Subcutaneous abdominal adipose tissue (tissue), 5 donors: ENCODE data around the gene CLCNKB.

Experiments used
- H3K27ac ChIP-seq: one replicate; pipeline ENCODE4 v1.7.0; 2013; ENCODE audit warnings: low read depth, mild to moderate bottlenecking, inconsistent platforms, low read length, moderate library complexity
- H3K27me3 ChIP-seq, 5 donors: one replicate each; pipeline ENCODE4 v1.7.0; 2013; ENCODE audit warnings: low read length in 5 of 5, inconsistent platforms in 1 of 5; ENCODE audit not compliant: control insufficient read depth in 5 of 5, insufficient read depth in 4 of 5
- H3K36me3 ChIP-seq, 5 donors: one replicate each; pipeline ENCODE4 v1.7.0; 2013; ENCODE audit warnings: low read length in 5 of 5; ENCODE audit not compliant: control insufficient read depth in 5 of 5, insufficient read depth in 5 of 5
- H3K4me1 ChIP-seq, 5 donors: one replicate each; pipeline ENCODE4 v1.7.0; 2013; ENCODE audit warnings: low read length in 5 of 5, mild to moderate bottlenecking in 3 of 5, moderate library complexity in 1 of 5; ENCODE audit not compliant: control insufficient read depth in 5 of 5, insufficient read depth in 5 of 5
- H3K4me3 ChIP-seq, 5 donors: one replicate each; pipeline ENCODE4 v1.7.0; 2013; ENCODE audit warnings: low read length in 5 of 5, low read depth in 1 of 5
- H3K9ac ChIP-seq, 5 donors: one replicate each; pipeline ENCODE4 v1.7.0; 2013; ENCODE audit warnings: low read length in 5 of 5, mild to moderate bottlenecking in 4 of 5, moderate library complexity in 3 of 5
- H3K9me3 ChIP-seq, 5 donors: one replicate each; pipeline ENCODE4 v1.7.0; 2013; ENCODE audit warnings: low read length in 5 of 5; ENCODE audit not compliant: control insufficient read depth in 5 of 5
- donor health status: healthy.
- donor health status: healthy.
- donor health status: healthy.
- donor health status: healthy.
- donor health status: healthy.

Gene CLCNKB

GRCh38 chr1:16006552-16007485, 36.8 kb upstream of the CLCNKB start:
- Histone ChIP-seq H3K27ac (no peak overlapping the region), H3K4me3 (no peak overlapping the region), H3K27me3 (no peaks in the 10 kb centered on the region), H3K9me3 (no peaks in the 10 kb centered on the region), H3K36me3 (no peaks in the 10 kb centered on the region), H3K9ac (no peak overlapping the region), H3K4me1 (peaks cover 0 to 3% (median 0%) of the 10 kb centered on the region in 5 donors)

GRCh38 chr1:16007671-16008341, 35.8 kb upstream of the CLCNKB start:
- no peak overlapping the region for H3K9ac ChIP-seq
- peaks cover 0 to 4% (median 0%) of the 10 kb centered on the region in 5 donors for H3K27me3 ChIP-seq
- H3K4me3 ChIP-seq, result no peak overlapping the region
- H3K9me3 ChIP-seq, result no peaks in the 10 kb centered on the region
- no peak overlapping the region for H3K27ac ChIP-seq
- H3K4me1 ChIP-seq, result peaks cover 0 to 9% (median 5%) of the 10 kb centered on the region in 5 donors
- no peaks in the 10 kb centered on the region for H3K36me3 ChIP-seq

GRCh38 chr1:16009030-16009460, 34.5 kb upstream of the CLCNKB start:
- Histone ChIP-seq H3K27ac (no peak overlapping the region), H3K36me3 (no peaks in the 10 kb centered on the region)

GRCh38 chr1:16009678-16010077, 33.9 kb upstream of the CLCNKB start:
- H3K36me3 ChIP-seq, result no peaks in the 10 kb centered on the region
- peaks cover 0 to 27% (median 15%) of the 10 kb centered on the region in 5 donors for H3K4me1 ChIP-seq
- no peak overlapping the region for H3K9ac ChIP-seq
- H3K27ac ChIP-seq, result no peak overlapping the region
- no peak overlapping the region for H3K4me3 ChIP-seq
- H3K9me3 ChIP-seq, result no peaks in the 10 kb centered on the region
- H3K27me3 ChIP-seq, result peaks cover 0 to 4% (median 0%) of the 10 kb centered on the region in 5 donors

More at GRCh38 chr1:16009030-16009460, 34.5 kb upstream of the CLCNKB start:
- Histone ChIP-seq H3K4me1 (peaks cover 0 to 21% (median 9%) of the 10 kb centered on the region in 5 donors), H3K27me3 (peaks cover 0 to 4% (median 0%) of the 10 kb centered on the region in 5 donors), H3K9me3 (no peaks in the 10 kb centered on the region), H3K4me3 (no peak overlapping the region), H3K9ac (no peak overlapping the region)

GRCh38 chr1:16010837-16011236, 32.7 kb upstream of the CLCNKB start:
- H3K9ac ChIP-seq, result no peak overlapping the region
- H3K36me3 ChIP-seq, result peaks cover 0 to 4% (median 0%) of the 10 kb centered on the region in 5 donors
- H3K27ac ChIP-seq, result no peak overlapping the region
- no peak overlapping the region for H3K4me3 ChIP-seq
- H3K9me3 ChIP-seq, result no peaks in the 10 kb centered on the region
- H3K27me3 ChIP-seq, result peaks cover 0 to 8% (median 0%) of the 10 kb centered on the region in 5 donors
- H3K4me1 ChIP-seq, result peaks cover 0 to 39% (median 27%) of the 10 kb centered on the region in 5 donors

- H3K9ac ChIP-seq, result no peak overlapping the region
- no peaks in the 10 kb centered on the region for H3K9me3 ChIP-seq
- H3K36me3 ChIP-seq, result peaks cover 0 to 4% (median 0%) of the 10 kb centered on the region in 5 donors
- no peak overlapping the region for H3K27ac ChIP-seq
- peaks cover 0 to 50% (median 39%) of the 10 kb centered on the region in 5 donors for H3K4me1 ChIP-seq
- peak overlapping the region in 1 of 5 donors; percentile 45 for H3K4me3 ChIP-seq
- peaks cover 0 to 8% (median 0%) of the 10 kb centered on the region in 5 donors for H3K27me3 ChIP-seq
These were observed 31.5 kb upstream of the CLCNKB start for GRCh38 chr1:16011936-16012589.

- peaks cover 0 to 57% (median 45%) of the 10 kb centered on the region in 5 donors for H3K4me1 ChIP-seq
These were observed 30.9 kb upstream of the CLCNKB start for GRCh38 chr1:16012590-16013219.

GRCh38 chr1:16013220-16013907, 30.2 kb upstream of the CLCNKB start:
- Histone ChIP-seq H3K4me1 (peaks cover 0 to 63% (median 49%) of the 10 kb centered on the region in 5 donors), H3K36me3 (peaks cover 0 to 4% (median 0%) of the 10 kb centered on the region in 5 donors), H3K27me3 (peaks cover 0 to 8% (median 0%) of the 10 kb centered on the region in 5 donors), H3K4me3 (peak overlapping the region in 1 of 5 donors; percentile 45), H3K9ac (peak overlapping the region in 2 of 5 donors; percentile 7 to 35), H3K27ac (peak overlapping the region; percentile 93), H3K9me3 (no peaks in the 10 kb centered on the region)

More at GRCh38 chr1:16012590-16013219, 30.9 kb upstream of the CLCNKB start:
- peaks cover 0 to 8% (median 0%) of the 10 kb centered on the region in 5 donors for H3K27me3 ChIP-seq
- H3K9ac ChIP-seq, result peak overlapping the region in 1 of 5 donors; percentile 42
- H3K4me3 ChIP-seq, result peak overlapping the region in 2 of 5 donors; percentile 39 to 45
- H3K27ac ChIP-seq, result peak overlapping the region; percentile 93
- H3K9me3 ChIP-seq, result no peaks in the 10 kb centered on the region
- H3K36me3 ChIP-seq, result peaks cover 0 to 4% (median 0%) of the 10 kb centered on the region in 5 donors

GRCh38 chr1:16013908-16014258, 29.7 kb upstream of the CLCNKB start:
- peaks cover 0 to 4% (median 0%) of the 10 kb centered on the region in 5 donors for H3K36me3 ChIP-seq
- peaks cover 0 to 8% (median 0%) of the 10 kb centered on the region in 5 donors for H3K27me3 ChIP-seq
- H3K4me1 ChIP-seq, result peaks cover 0 to 69% (median 54%) of the 10 kb centered on the region in 5 donors
- H3K27ac ChIP-seq, result peak overlapping the region; percentile 93
- no peak overlapping the region for H3K4me3 ChIP-seq
- H3K9me3 ChIP-seq, result no peaks in the 10 kb centered on the region
- peak overlapping the region in 1 of 5 donors; percentile 35 for H3K9ac ChIP-seq
